Activated T-helper 2 cell treated with anti-CD3 and anti-CD28 coated beads, Interferon-gamma antibody, Interleukin-2, Interleukin-4, amounts not matched to agents 10 μg/mL and 5 μg/mL and 100 μg/mL, durations not matched to agents 14 hours and 24 hours and 36 hours (primary cell): Measurements from ENCODE around the gene ESR2. TPM values are rescaled to one million over a fixed set of nuclear protein-coding genes. Genes with fewer than 3 reads are reported as not detected.

ENCODE experiments used
- DNase-seq: peaks from one replicate; pipeline ENCODE4 v3.0.0; 2021; ENCODE audit warnings: low spot score
- H3K27ac Mint-ChIP-seq: one replicate; pipeline ENCODE4 v1.8.0; 2021; ENCODE audit warnings: mixed read lengths
- H3K27me3 Mint-ChIP-seq: one replicate; pipeline ENCODE4 v1.8.0; 2021; ENCODE audit warnings: low read depth, mixed read lengths
- H3K36me3 Mint-ChIP-seq: one replicate; pipeline ENCODE4 v1.8.0; 2021; ENCODE audit warnings: low read depth, mixed read lengths
- H3K4me1 Mint-ChIP-seq: one replicate; pipeline ENCODE4 v1.8.0; 2021; ENCODE audit warnings: low read depth, mixed read lengths
- H3K4me3 Mint-ChIP-seq: one replicate; pipeline ENCODE4 v1.8.0; 2021; ENCODE audit warnings: low read depth, mild to moderate bottlenecking, moderate library complexity, mixed read lengths
- H3K9me3 Mint-ChIP-seq: one replicate; pipeline ENCODE4 v1.8.0; 2021; ENCODE audit warnings: mixed read lengths
- intact Hi-C: fragments of 100-400 bp; cut with micrococcal nuclease; formaldehyde crosslinking; loops from one replicate; pipeline ENCODE4 v1.15.1; 2023
- total RNA-seq: library from RNA; stranded (reverse); gene quantifications from 2 replicates; pipeline ENCODE4 v1.2.3, GENCODE V29; 2022

The ESR2 gene
- total RNA-seq, 1 donor from 2014 or later = 0.09 TPM

GRCh38 chr14:64200170-64200569, 94.0 kb downstream of the ESR2 start:
- DNase-seq = no peak
- H3K27me3 Mint-ChIP-seq = no peaks in the 10 kb centered on the region

GRCh38 chr14:64198486-64198885, 95.7 kb downstream of the ESR2 start:
- no peak overlapping the region for H3K27ac Mint-ChIP-seq
- no peaks in the 10 kb centered on the region for H3K27me3 Mint-ChIP-seq
- peaks cover 19% of the 10 kb centered on the region for H3K4me1 Mint-ChIP-seq
- intact Hi-C loops = no loop called here
- H3K36me3 Mint-ChIP-seq = peaks cover 9% of the 10 kb centered on the region
- no peak for DNase-seq
- no peaks in the 10 kb centered on the region for H3K9me3 Mint-ChIP-seq
- H3K4me3 Mint-ChIP-seq = no peak overlapping the region

More at GRCh38 chr14:64200170-64200569, 94.0 kb downstream of the ESR2 start:
- intact Hi-C loops = no loop called here
- Mint-ChIP-seq H3K9me3 (no peaks in the 10 kb centered on the region), H3K36me3 (peaks cover 1% of the 10 kb centered on the region), H3K4me3 (no peak overlapping the region), H3K27ac (no peak overlapping the region), H3K4me1 (peaks cover 15% of the 10 kb centered on the region)

DNA sequence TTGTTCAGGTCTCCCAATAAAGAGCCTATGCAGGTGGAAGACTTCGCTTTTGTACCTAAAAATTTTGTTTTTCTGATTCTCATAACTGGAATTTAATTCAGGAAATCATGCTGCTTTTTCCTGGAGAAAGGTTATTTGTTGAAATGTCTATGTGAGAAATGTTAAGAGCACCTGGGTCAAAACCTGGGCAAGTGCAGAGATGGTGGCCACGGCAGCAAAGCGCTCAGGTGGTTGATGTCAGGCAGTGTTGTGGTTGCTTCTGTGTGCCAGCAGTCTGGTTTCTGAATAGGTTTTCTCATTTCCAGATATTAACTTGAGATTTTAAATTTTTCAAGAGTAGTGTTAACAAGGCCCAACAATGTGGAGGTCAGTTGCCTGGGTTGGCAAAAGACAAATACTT, 96.2 kb downstream of the ESR2 start:
- Mint-ChIP-seq H3K9me3 (no peaks in the 10 kb centered on the region), H3K27ac (no peak overlapping the region), H3K36me3 (peaks cover 9% of the 10 kb centered on the region), H3K4me3 (no peak overlapping the region), H3K27me3 (no peaks in the 10 kb centered on the region), H3K4me1 (peaks cover 19% of the 10 kb centered on the region)
- intact Hi-C loops = no loop called here
- DNase-seq = no peak

GRCh38 chr14:64196814-64197411, 97.3 kb downstream of the ESR2 start:
- no peak for DNase-seq
- intact Hi-C loops = no loop called here
- Mint-ChIP-seq H3K9me3 (no peaks in the 10 kb centered on the region), H3K4me3 (peak overlapping the region; percentile 66), H3K4me1 (peaks cover 19% of the 10 kb centered on the region), H3K36me3 (peaks cover 9% of the 10 kb centered on the region), H3K27ac (no peak overlapping the region), H3K27me3 (no peaks in the 10 kb centered on the region)

- Mint-ChIP-seq H3K27me3 (no peaks in the 10 kb centered on the region), H3K36me3 (peaks cover 9% of the 10 kb centered on the region), H3K9me3 (no peaks in the 10 kb centered on the region), H3K4me1 (peaks cover 24% of the 10 kb centered on the region), H3K27ac (no peak overlapping the region), H3K4me3 (no peak overlapping the region)
- no peak for DNase-seq
- intact Hi-C loops = no loop called here
Observed at GRCh38 chr14:64196056-64196455, 98.1 kb downstream of the ESR2 start.

DNA sequence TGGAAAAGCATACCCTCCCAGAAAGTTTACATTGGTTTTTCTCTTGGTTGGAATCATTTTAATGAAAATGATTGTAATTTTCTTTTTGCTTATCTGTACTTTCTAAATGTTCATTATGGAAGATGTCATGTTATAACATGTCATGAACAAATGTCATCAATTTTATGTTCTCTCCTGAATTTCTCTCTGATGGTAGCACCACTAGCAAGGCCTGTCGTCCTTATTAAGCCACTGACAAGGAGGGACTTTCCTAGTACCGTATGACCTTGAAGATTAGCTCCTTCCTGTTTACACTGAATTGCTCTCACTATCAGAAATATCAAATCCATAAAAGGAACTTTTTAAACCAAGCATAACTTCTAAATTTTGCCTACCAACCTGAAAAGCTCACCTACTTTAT, 99.0 kb downstream of the ESR2 start:
- Mint-ChIP-seq H3K27me3 (no peaks in the 10 kb centered on the region), H3K4me3 (no peak overlapping the region), H3K9me3 (no peaks in the 10 kb centered on the region), H3K4me1 (peaks cover 24% of the 10 kb centered on the region), H3K27ac (no peak overlapping the region), H3K36me3 (peaks cover 9% of the 10 kb centered on the region)
- intact Hi-C loops = no loop called here
- no peak for DNase-seq

DNA sequence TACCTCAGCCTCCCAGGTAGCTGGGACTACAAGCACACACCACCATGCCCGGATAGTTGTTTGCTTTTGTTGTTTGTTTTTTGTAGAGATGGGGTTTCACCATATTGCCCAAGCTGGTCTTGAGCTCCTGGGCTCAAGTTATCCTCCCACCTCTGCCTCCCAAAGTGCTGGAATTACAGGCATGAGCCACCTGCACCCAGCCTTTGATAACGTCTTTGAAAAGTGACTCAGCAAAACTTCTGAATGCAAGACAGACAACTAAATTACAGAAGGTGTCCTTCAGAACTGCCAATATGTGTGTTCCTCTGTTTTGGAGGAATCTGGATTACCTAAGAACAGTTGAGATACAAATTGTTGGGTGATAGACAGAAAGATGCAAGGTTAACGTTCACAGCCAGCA, 99.8 kb downstream of the ESR2 start:
- Mint-ChIP-seq H3K9me3 (no peaks in the 10 kb centered on the region), H3K27me3 (no peaks in the 10 kb centered on the region), H3K4me3 (no peak overlapping the region), H3K4me1 (peaks cover 24% of the 10 kb centered on the region), H3K27ac (peak overlapping the region; percentile 40), H3K36me3 (peaks cover 12% of the 10 kb centered on the region)
- intact Hi-C loops = no loop called here
- DNase-seq = no peak

GRCh38 chr14:64193821-64194220, 100.3 kb downstream of the ESR2 start:
- no peaks in the 10 kb centered on the region for H3K9me3 Mint-ChIP-seq
- H3K36me3 Mint-ChIP-seq = peaks cover 12% of the 10 kb centered on the region
- intact Hi-C loops = no loop called here
- H3K4me1 Mint-ChIP-seq = peaks cover 24% of the 10 kb centered on the region
- H3K27me3 Mint-ChIP-seq = no peaks in the 10 kb centered on the region
- H3K4me3 Mint-ChIP-seq = no peak overlapping the region
- no peak for DNase-seq
- H3K27ac Mint-ChIP-seq = no peak overlapping the region

- no peak overlapping the region for H3K27ac Mint-ChIP-seq
- peaks cover 17% of the 10 kb centered on the region for H3K36me3 Mint-ChIP-seq
- no peaks in the 10 kb centered on the region for H3K27me3 Mint-ChIP-seq
- H3K9me3 Mint-ChIP-seq = no peaks in the 10 kb centered on the region
- H3K4me1 Mint-ChIP-seq = peaks cover 20% of the 10 kb centered on the region
- no peak for DNase-seq
- no peak overlapping the region for H3K4me3 Mint-ChIP-seq
- intact Hi-C loops = no loop called here
Observed at GRCh38 chr14:64191756-64192155, 102.4 kb downstream of the ESR2 start.

DNA sequence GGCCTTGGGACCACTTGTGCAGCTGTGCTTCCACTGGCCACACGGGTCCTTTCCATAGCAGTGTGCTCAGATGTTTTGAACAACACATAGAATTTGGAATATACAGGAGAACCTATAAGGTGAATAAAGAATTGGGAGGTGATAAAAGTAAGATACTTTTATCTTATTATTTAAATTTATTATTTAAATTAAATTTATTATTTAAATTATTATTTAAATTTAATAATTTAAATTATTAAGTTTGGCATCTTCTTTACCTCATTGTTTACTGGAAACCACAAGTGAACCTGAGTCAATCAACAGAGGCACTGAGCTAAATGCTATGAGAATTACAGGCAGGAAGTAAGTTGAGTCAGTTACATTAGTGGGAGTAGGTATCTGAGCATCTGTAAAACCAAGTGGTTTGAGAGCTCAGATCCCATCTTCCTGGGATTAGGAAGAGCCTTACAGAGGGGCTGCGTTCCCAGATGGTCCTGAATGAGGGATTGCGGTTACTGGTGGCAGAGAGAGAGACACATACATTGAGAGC, 103.1 kb downstream of the ESR2 start:
- peaks cover 19% of the 10 kb centered on the region for H3K4me1 Mint-ChIP-seq
- no peak overlapping the region for H3K4me3 Mint-ChIP-seq
- intact Hi-C loops = no loop called here
- H3K27ac Mint-ChIP-seq = peak overlapping the region; percentile 61
- H3K27me3 Mint-ChIP-seq = no peaks in the 10 kb centered on the region
- DNase-seq = no peak
- H3K36me3 Mint-ChIP-seq = peaks cover 17% of the 10 kb centered on the region
- no peaks in the 10 kb centered on the region for H3K9me3 Mint-ChIP-seq

DNA sequence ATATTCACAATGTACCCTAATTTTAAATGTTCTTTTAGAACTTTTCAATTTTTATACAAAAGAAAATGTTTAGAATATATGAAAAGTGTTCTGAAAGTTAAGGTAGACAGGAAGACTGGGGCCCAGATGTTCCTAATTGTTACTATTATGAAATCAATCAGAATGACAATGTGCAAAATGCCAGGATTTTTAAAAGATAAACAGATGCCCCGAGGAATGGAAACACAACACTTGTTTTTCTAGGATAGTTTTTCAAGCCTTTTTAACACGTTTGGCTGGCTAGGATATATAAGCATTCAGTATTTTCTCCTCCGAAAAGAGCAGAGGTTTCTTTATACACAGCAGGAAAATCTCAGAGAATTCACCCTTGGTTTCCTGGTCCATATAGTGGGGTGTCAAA, 106.8 kb downstream of the ESR2 start:
- Mint-ChIP-seq H3K4me3 (no peak overlapping the region), H3K27me3 (no peaks in the 10 kb centered on the region), H3K4me1 (peaks cover 5% of the 10 kb centered on the region), H3K36me3 (peaks cover 17% of the 10 kb centered on the region), H3K9me3 (no peaks in the 10 kb centered on the region), H3K27ac (no peak overlapping the region)
- intact Hi-C loops = no loop called here
- DNase-seq = no peak

- Mint-ChIP-seq H3K9me3 (no peaks in the 10 kb centered on the region), H3K27me3 (no peaks in the 10 kb centered on the region), H3K27ac (no peak overlapping the region), H3K4me3 (no peak overlapping the region), H3K36me3 (peaks cover 20% of the 10 kb centered on the region), H3K4me1 (peaks cover 4% of the 10 kb centered on the region)
- no peak for DNase-seq
- intact Hi-C loops = no loop called here
Observed at GRCh38 chr14:64186231-64187129, 107.7 kb downstream of the ESR2 start.

DNA sequence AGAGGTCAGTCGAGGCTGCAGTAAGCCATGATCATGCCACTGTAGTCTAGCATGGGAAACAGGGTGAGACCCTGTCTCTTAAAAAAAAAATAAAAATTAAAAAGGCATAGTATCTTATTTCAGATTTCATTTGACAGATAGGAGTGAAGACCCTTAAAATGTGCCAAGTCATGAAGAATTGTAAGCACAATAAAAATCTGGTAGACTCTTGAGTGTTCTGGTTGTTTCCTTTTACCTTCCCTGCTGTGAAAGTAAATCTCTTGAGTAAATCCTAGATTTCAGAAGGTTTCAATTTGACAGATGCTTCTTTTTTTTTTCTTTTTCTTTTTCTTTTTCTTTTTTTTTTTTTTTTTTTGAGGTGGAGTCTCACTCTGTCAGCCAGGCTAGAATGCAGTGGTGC, 109.0 kb downstream of the ESR2 start:
- Mint-ChIP-seq H3K4me3 (no peak overlapping the region), H3K4me1 (no peaks in the 10 kb centered on the region), H3K27ac (no peak overlapping the region), H3K27me3 (no peaks in the 10 kb centered on the region), H3K9me3 (no peaks in the 10 kb centered on the region), H3K36me3 (peaks cover 20% of the 10 kb centered on the region)
- no peak for DNase-seq
- intact Hi-C loops = no loop called here
